ENCODE measurements around the gene WNT6. TPM values are rescaled to one million over a fixed set of nuclear protein-coding genes. Genes with fewer than 3 reads are reported as not detected.

WNT6 gene
- total RNA-seq, 1 experiment from 2014 or later = 1.4 TPM

GRCh38 chr2:218813771-218814460 lies 45.7 kb upstream of the WNT6 start:
- ATAC-seq (no peak), DNase-seq (ENCODE audit: low read depth, low spot score) (no peak)
- Histone ChIP-seq H3K27ac (ENCODE audit: low read depth, low read length) (no peak overlapping the region), H3K9ac (ENCODE audit: low read length) (no peak overlapping the region), H3K9me3 (ENCODE audit: control insufficient read depth in 1 of 2, insufficient read depth in 1 of 2, low read depth in 1 of 2, low read length in 2 of 2) (no peaks in the 10 kb centered on the region), H3K4me3 (replicated peaks in 1 of 2; ENCODE audit: low read depth in 1 of 2, low read length in 2 of 2) (no peak overlapping the region), H3K27me3 (ENCODE audit: insufficient read depth, low read length) (no peaks in the 10 kb centered on the region), H2AFZ (ENCODE audit: low read depth, low read length, poor library complexity, severe bottlenecking) (no peak overlapping the region), H4K20me1 (ENCODE audit: insufficient read depth) (no peaks in the 10 kb centered on the region), H3K36me3 (ENCODE audit: control insufficient read depth in 1 of 2, insufficient read depth in 2 of 2, low read length in 2 of 2) (no peaks in the 10 kb centered on the region), H3K4me2 (ENCODE audit: low read length) (no peak overlapping the region), H3K4me1 (ENCODE audit: control insufficient read depth in 1 of 2, insufficient read depth in 2 of 2, low read length in 2 of 2) (no peaks in the 10 kb centered on the region), H3K79me2 (ENCODE audit: insufficient read depth, low read length) (no peaks in the 10 kb centered on the region), H3K9me2 (ENCODE audit: insufficient read depth) (no peaks in the 10 kb centered on the region)
- intact Hi-C loops (cut with micrococcal nuclease) = no loop called here
- TF ChIP-seq REST (IDR thresholded peaks at IDR 0.05; ENCODE audit: low read depth) (no peak), POLR2AphosphoS5 (IDR thresholded peaks at IDR 0.05; ENCODE audit: low read depth, low read length) (no peak), ZNF274 (IDR thresholded peaks at IDR 0.05; ENCODE audit: low read depth, low read length) (no peak), TCF7L2 (IDR thresholded peaks at IDR 0.05; ENCODE audit: borderline replicate concordance, extremely low read depth, insufficient read depth, insufficient read length) (no peak), CBX3 (IDR thresholded peaks at IDR 0.05; ENCODE audit: low read depth) (no peak), RAD21 (IDR thresholded peaks at IDR 0.05; ENCODE audit: low read depth) (no peak), MAX (IDR thresholded peaks at IDR 0.05) (no peak), ZBTB33 (IDR thresholded peaks at IDR 0.05; ENCODE audit: extremely low read depth, insufficient replicate concordance, low read length) (no peak), EZH2phosphoT487 (IDR thresholded peaks at IDR 0.05; ENCODE audit: borderline replicate concordance) (no peak), EZH2 (IDR thresholded peaks at IDR 0.05) (no peak), POLR2A (IDR thresholded peaks at IDR 0.05; ENCODE audit: borderline replicate concordance, extremely low read depth, insufficient read depth, insufficient read length) (no peak), EGR1 (IDR thresholded peaks at IDR 0.05; ENCODE audit: low read depth) (no peak), CEBPB (IDR thresholded peaks at IDR 0.05; ENCODE audit: low read depth) (no peak), ELF1 (IDR thresholded peaks at IDR 0.05; ENCODE audit: borderline replicate concordance, low read depth) (no peak), FOSL1 (IDR thresholded peaks at IDR 0.05; ENCODE audit: low read depth) (no peak)
- BruUV-seq (replicated peaks) = no TSS peak
- ChIA-PET POLR2A (no interaction called here), CTCF (no interaction called here), RAD21 (ENCODE audit: low non-redundant PET in 1 of 2, low total read pairs in 2 of 2, uncharacterized antibody in 2 of 2, unreplicated experiment in 2 of 2) (no interaction called here)

All from HCT116 (cell line).